Erythroblast (primary cell): Measurements from ENCODE around the gene PTPRC.

Source experiments
- GATA1 ChIP-seq: IDR thresholded peaks from 2 replicates; pipeline ENCODE4 v1.6.1; 2011; ENCODE audit warnings: low read depth, mild to moderate bottlenecking, control low read depth, low read length, moderate library complexity
- POLR2A ChIP-seq: IDR thresholded peaks from 2 replicates; pipeline ENCODE4 v1.6.1; 2011; ENCODE audit warnings: mild to moderate bottlenecking, low read length

GRCh38 chr1:198726455-198726854 lies 87.6 kb downstream of the PTPRC start:
- TF ChIP-seq POLR2A (no peak), GATA1 (no peak)
